SK-N-SH (cell line): ENCODE measurements around the gene UBR1. TPM values are rescaled to one million over a fixed set of nuclear protein-coding genes. Genes with fewer than 3 reads are reported as not detected.

Experiments
- CTCF ChIA-PET: fragments of 300-600, 350-600 bp; formaldehyde crosslinking; extraction: SDS; loops from one replicate; lab custom pipeline; 2021; lab: Yijun Ruan, JAX
- POLR2A ChIA-PET: fragments of 350-600 bp; sonication (Branson Sonifier 250); formaldehyde crosslinking; extraction: SDS; loops from one replicate; lab custom pipeline; 2020; ENCODE audit warnings: antibody characterized with exemption, inconsistent platforms; lab: Yijun Ruan, JAX
- DNase-seq: peaks from one replicate; pipeline ENCODE4 v3.0.0; 2012
- H2AFZ ChIP-seq: fragments of 200-600 bp; sonication (generic); 2 replicates; pipeline ENCODE4 v1.8.1; 2016; ENCODE audit warnings: antibody characterized with exemption, mild to moderate bottlenecking, low read depth
- H3F3A ChIP-seq: fragments of 200-600 bp; sonication (generic); replicated peaks from 2 replicates; pipeline ENCODE3; 2016; ENCODE audit warnings: antibody characterized with exemption, mild to moderate bottlenecking; ENCODE audit not compliant: insufficient read depth
- H3K27ac ChIP-seq, 2 experiments: fragments of 200-500 bp in 1 of 2; fragments of 200-600 bp in 1 of 2; sonication (Bioruptor generic) in 1 of 2; sonication (generic), shearing (Covaris generic) in 1 of 2; 2 replicates each; pipeline versions ENCODE4 v1.5.1 to v1.6.1; 2014 to 2016; ENCODE audit warnings: low read depth in 2 of 2, inconsistent platforms in 1 of 2, low read length in 1 of 2, mild to moderate bottlenecking in 1 of 2, mixed read lengths in 1 of 2
- H3K27me3 ChIP-seq: fragments of 200-600 bp; sonication (generic), shearing (Covaris generic); 2 replicates; pipeline ENCODE4 v1.6.1; 2016; ENCODE audit warnings: mixed run types; ENCODE audit not compliant: insufficient read depth
- H3K36me3 ChIP-seq, 2 experiments: fragments of 200-500 bp in 1 of 2; fragments of 200-600 bp in 1 of 2; sonication (Bioruptor generic) in 1 of 2; sonication (generic) in 1 of 2; replicated peaks in 1 of 2; 2 replicates each; pipeline versions ENCODE3 to v1.5.1; 2014 to 2016; ENCODE audit warnings: low read length in 1 of 2, mild to moderate bottlenecking in 1 of 2; ENCODE audit not compliant: insufficient read depth in 2 of 2, control insufficient read depth in 1 of 2
- H3K4me1 ChIP-seq, 2 experiments: fragments of 200-500 bp in 1 of 2; fragments of 200-600 bp in 1 of 2; sonication (Bioruptor generic) in 1 of 2; sonication (generic), shearing (Covaris generic) in 1 of 2; 2 replicates each; pipeline versions ENCODE4 v1.5.1 to v1.6.1; 2014 to 2016; ENCODE audit warnings: low read depth in 1 of 2, low read length in 1 of 2, mixed run types in 1 of 2; ENCODE audit not compliant: insufficient read depth in 2 of 2, control insufficient read depth in 1 of 2
- H3K4me2 ChIP-seq: fragments of 200-600 bp; sonication (generic), shearing (Covaris generic); 2 replicates; pipeline ENCODE4 v1.6.1; 2017; ENCODE audit warnings: mixed run types
- H3K4me3 ChIP-seq, 2 experiments: fragments of 200-500 bp in 1 of 2; fragments of 200-600 bp in 1 of 2; sonication (Bioruptor generic) in 1 of 2; sonication (generic), shearing (Covaris generic) in 1 of 2; 2 replicates each; pipeline versions ENCODE4 v1.5.1 to v1.8.1; 2014 to 2016; ENCODE audit warnings: low read depth in 2 of 2, inconsistent platforms in 1 of 2, low read length in 1 of 2, mild to moderate bottlenecking in 1 of 2, mixed read lengths in 1 of 2, moderate library complexity in 1 of 2
- H3K79me2 ChIP-seq: fragments of 200-600 bp; sonication (generic); 2 replicates; pipeline ENCODE4 v1.8.1; 2017; ENCODE audit warnings: mild to moderate bottlenecking; ENCODE audit not compliant: insufficient read depth
- H3K9ac ChIP-seq: fragments of 200-600 bp; sonication (generic); 2 replicates; pipeline ENCODE4 v1.6.1; 2017; ENCODE audit warnings: mixed run types
- H3K9me2 ChIP-seq: fragments of 200-600 bp; sonication (generic); 2 replicates; pipeline ENCODE4 v1.6.1; 2017; ENCODE audit warnings: mixed run types
- H3K9me3 ChIP-seq: fragments of 200-600 bp; sonication (generic); 2 replicates; pipeline ENCODE4 v1.6.1; 2017; ENCODE audit warnings: mixed run types, mild to moderate bottlenecking, moderate library complexity
- H4K20me1 ChIP-seq: fragments of 200-600 bp; sonication (generic); 2 replicates; pipeline ENCODE4 v1.6.1; 2017; ENCODE audit warnings: mild to moderate bottlenecking, mixed run types; ENCODE audit not compliant: insufficient read depth
- ELF1 ChIP-seq: IDR thresholded peaks from 2 replicates; pipeline ENCODE4 v1.4.0; 2012
- FOSL2 ChIP-seq: IDR thresholded peaks from 2 replicates; pipeline ENCODE4 v1.4.0; 2012; ENCODE audit warnings: low read depth, mild to moderate bottlenecking, moderate library complexity, borderline replicate concordance
- FOXM1 ChIP-seq: IDR thresholded peaks from 2 replicates; pipeline ENCODE4 v1.4.0; 2012; ENCODE audit warnings: low read depth, mild to moderate bottlenecking
- GATA2 ChIP-seq: sonication (generic); formaldehyde crosslinking; IDR thresholded peaks from 2 replicates; pipeline ENCODE4 v1.5.0; 2020; ENCODE audit warnings: mild to moderate bottlenecking, missing genetic modification reagents
- JUND ChIP-seq: IDR thresholded peaks from 2 replicates; pipeline ENCODE4 v1.4.0; 2012
- MEF2A ChIP-seq: IDR thresholded peaks from 2 replicates; pipeline ENCODE4 v1.4.0; 2012; ENCODE audit warnings: low read depth, borderline replicate concordance
- MXI1 ChIP-seq: IDR thresholded peaks from 2 replicates; pipeline ENCODE4 v1.6.1; 2012; ENCODE audit warnings: mild to moderate bottlenecking, low read depth, low read length, improper control_type of control experiment
- NFIC ChIP-seq: IDR thresholded peaks from 2 replicates; pipeline ENCODE4 v1.4.0; 2012; ENCODE audit warnings: borderline replicate concordance
- RXRA ChIP-seq: IDR thresholded peaks from 2 replicates; pipeline ENCODE4 v1.4.0; 2012; ENCODE audit warnings: low read depth, mild to moderate bottlenecking, borderline replicate concordance
- SMC3 ChIP-seq: IDR thresholded peaks from 2 replicates; pipeline ENCODE4 v1.6.1; 2012; ENCODE audit warnings: low read depth, low read length, improper control_type of control experiment
- TAF1 ChIP-seq: IDR thresholded peaks from 2 replicates; pipeline ENCODE4 v1.6.1; 2012; ENCODE audit warnings: low read depth, mild to moderate bottlenecking, low read length, moderate library complexity, borderline replicate concordance
- WGBS: methylation state at CpG from one replicate; pipeline ENCODE4 v1.1.6; 2017; ENCODE audit warnings: low lambda C conversion rate; 5-methylcytosine and 5-hydroxymethylcytosine counted together
- polyA plus RNA-seq, 3 experiments: library from polyadenylated mRNA; depleted of rRNA; stranded (reverse); fragments of >200 nt; gene quantifications; 2 replicates each; pipeline ENCODE4 v1.2.3, GENCODE V29; 2012
- TF ChIP-seq, protein P1 (sequence below): IDR thresholded peaks from 2 replicates; pipeline ENCODE4; 2012
- TF ChIP-seq, protein P2 (sequence below): fragments of 150-350 bp; IDR thresholded peaks from 2 replicates; pipeline ENCODE4 v1.6.1; 2016; ENCODE audit warnings: mild to moderate bottlenecking, low read depth, low read length
- TF ChIP-seq, protein P3 (sequence below): fragments of 150-350 bp; IDR thresholded peaks from 2 replicates; pipeline ENCODE4 v1.6.1; 2017; ENCODE audit warnings: antibody characterized with exemption, low read length, low read depth, borderline replicate concordance
- TF ChIP-seq, protein P4 (sequence below): IDR thresholded peaks from 2 replicates; pipeline ENCODE4 v1.6.1; 2012; ENCODE audit warnings: mild to moderate bottlenecking, low read depth, low read length, moderate library complexity
- TF ChIP-seq, protein P5 (sequence below): fragments of 200-600 bp; sonication (generic); IDR thresholded peaks from 2 replicates; pipeline ENCODE4 v1.6.1; 2017; ENCODE audit warnings: antibody characterized with exemption, mild to moderate bottlenecking, moderate library complexity
- TF ChIP-seq, protein P6 (sequence below): IDR thresholded peaks from 2 replicates; pipeline ENCODE4 v1.4.0; 2012; ENCODE audit warnings: low read depth, borderline replicate concordance

Gene UBR1
- polyA plus RNA-seq, 1 of the 3 experiments (the other 2 are of a cell fraction), result 3.7 TPM

DNA sequence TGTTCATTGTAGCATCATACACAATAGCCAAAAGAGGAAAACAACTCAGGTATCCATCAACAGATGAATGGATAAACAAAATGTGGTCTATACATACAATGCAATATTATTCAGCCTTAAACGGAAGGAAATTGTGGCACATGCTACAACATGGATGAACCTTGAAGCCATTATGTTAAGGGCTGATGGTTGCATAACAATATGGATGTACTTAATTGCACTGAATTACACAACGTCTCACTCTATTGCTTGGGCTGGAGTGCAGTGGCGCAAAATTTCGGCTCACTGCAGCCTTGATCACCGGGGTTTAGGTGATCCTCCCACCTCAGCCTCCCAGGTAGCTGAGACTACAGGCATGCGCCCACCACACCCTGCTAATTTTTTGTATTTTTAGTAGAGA lies 20.5 kb upstream of the UBR1 start (continued):
- TF ChIP-seq, protein P1, sequence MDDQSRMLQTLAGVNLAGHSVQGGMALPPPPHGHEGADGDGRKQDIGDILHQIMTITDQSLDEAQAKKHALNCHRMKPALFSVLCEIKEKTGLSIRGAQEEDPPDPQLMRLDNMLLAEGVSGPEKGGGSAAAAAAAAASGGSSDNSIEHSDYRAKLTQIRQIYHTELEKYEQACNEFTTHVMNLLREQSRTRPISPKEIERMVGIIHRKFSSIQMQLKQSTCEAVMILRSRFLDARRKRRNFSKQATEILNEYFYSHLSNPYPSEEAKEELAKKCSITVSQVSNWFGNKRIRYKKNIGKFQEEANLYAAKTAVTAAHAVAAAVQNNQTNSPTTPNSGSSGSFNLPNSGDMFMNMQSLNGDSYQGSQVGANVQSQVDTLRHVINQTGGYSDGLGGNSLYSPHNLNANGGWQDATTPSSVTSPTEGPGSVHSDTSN, result no peak
- TF ChIP-seq FOSL2 (no peak), NFIC (no peak), FOXM1 (no peak)

DNA sequence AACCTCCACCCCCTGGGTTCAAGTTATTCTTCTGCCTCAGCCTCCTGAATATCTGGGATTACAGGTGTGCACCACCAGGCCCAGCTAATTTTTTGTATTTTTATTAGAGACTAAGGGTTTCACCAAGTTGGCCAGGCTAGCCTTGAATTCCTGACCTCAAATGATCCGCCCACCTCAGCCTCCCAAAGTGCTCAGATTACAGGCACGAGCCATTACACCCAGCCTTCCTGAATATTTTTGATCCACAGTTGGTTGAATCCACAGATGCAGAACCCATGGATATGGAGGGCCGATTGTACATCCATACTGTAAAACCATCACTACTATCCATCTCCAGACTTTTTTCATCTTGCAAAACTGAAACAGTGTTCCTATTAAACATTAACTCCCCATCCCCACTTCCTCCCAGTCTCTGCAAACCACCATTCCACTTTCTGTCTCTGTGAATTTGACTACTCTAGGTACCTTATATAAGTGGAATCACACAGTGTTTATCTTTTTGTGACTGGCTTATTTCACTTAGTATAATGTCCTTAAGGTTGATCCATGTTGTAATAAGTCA lies 19.3 kb upstream of the UBR1 start:
- DNase-seq, result no peak
- H3K27me3 ChIP-seq, result no peaks in the 10 kb centered on the region
- H3K9me3 ChIP-seq, result no peaks in the 10 kb centered on the region
- H4K20me1 ChIP-seq, result no peaks in the 10 kb centered on the region
- no peaks in the 10 kb centered on the region for H3K79me2 ChIP-seq
- H3K4me1 ChIP-seq, result peaks cover 0 to 3% of the 10 kb centered on the region in 2 experiments; a peak in 1 of 4 replicates
- no peak overlapping the region for H3K9ac ChIP-seq
- no peak overlapping the region for H2AFZ ChIP-seq
- TF ChIP-seq, protein P2, sequence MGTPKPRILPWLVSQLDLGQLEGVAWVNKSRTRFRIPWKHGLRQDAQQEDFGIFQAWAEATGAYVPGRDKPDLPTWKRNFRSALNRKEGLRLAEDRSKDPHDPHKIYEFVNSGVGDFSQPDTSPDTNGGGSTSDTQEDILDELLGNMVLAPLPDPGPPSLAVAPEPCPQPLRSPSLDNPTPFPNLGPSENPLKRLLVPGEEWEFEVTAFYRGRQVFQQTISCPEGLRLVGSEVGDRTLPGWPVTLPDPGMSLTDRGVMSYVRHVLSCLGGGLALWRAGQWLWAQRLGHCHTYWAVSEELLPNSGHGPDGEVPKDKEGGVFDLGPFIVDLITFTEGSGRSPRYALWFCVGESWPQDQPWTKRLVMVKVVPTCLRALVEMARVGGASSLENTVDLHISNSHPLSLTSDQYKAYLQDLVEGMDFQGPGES, result no peak
- TF ChIP-seq MXI1 (no peak), GATA2 (CRISPR knock-in tag) (no peak), JUND (no peak), RXRA (no peak), ELF1 (no peak), SMC3 (no peak), TAF1 (no peak), FOSL2 (no peak), FOXM1 (no peak), NFIC (no peak), MEF2A (no peak)
- TF ChIP-seq, protein P3, sequence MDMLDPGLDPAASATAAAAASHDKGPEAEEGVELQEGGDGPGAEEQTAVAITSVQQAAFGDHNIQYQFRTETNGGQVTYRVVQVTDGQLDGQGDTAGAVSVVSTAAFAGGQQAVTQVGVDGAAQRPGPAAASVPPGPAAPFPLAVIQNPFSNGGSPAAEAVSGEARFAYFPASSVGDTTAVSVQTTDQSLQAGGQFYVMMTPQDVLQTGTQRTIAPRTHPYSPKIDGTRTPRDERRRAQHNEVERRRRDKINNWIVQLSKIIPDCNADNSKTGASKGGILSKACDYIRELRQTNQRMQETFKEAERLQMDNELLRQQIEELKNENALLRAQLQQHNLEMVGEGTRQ, result no peak
- TF ChIP-seq, protein P4, sequence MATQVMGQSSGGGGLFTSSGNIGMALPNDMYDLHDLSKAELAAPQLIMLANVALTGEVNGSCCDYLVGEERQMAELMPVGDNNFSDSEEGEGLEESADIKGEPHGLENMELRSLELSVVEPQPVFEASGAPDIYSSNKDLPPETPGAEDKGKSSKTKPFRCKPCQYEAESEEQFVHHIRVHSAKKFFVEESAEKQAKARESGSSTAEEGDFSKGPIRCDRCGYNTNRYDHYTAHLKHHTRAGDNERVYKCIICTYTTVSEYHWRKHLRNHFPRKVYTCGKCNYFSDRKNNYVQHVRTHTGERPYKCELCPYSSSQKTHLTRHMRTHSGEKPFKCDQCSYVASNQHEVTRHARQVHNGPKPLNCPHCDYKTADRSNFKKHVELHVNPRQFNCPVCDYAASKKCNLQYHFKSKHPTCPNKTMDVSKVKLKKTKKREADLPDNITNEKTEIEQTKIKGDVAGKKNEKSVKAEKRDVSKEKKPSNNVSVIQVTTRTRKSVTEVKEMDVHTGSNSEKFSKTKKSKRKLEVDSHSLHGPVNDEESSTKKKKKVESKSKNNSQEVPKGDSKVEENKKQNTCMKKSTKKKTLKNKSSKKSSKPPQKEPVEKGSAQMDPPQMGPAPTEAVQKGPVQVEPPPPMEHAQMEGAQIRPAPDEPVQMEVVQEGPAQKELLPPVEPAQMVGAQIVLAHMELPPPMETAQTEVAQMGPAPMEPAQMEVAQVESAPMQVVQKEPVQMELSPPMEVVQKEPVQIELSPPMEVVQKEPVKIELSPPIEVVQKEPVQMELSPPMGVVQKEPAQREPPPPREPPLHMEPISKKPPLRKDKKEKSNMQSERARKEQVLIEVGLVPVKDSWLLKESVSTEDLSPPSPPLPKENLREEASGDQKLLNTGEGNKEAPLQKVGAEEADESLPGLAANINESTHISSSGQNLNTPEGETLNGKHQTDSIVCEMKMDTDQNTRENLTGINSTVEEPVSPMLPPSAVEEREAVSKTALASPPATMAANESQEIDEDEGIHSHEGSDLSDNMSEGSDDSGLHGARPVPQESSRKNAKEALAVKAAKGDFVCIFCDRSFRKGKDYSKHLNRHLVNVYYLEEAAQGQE, result no peak
- TF ChIP-seq, protein P5, sequence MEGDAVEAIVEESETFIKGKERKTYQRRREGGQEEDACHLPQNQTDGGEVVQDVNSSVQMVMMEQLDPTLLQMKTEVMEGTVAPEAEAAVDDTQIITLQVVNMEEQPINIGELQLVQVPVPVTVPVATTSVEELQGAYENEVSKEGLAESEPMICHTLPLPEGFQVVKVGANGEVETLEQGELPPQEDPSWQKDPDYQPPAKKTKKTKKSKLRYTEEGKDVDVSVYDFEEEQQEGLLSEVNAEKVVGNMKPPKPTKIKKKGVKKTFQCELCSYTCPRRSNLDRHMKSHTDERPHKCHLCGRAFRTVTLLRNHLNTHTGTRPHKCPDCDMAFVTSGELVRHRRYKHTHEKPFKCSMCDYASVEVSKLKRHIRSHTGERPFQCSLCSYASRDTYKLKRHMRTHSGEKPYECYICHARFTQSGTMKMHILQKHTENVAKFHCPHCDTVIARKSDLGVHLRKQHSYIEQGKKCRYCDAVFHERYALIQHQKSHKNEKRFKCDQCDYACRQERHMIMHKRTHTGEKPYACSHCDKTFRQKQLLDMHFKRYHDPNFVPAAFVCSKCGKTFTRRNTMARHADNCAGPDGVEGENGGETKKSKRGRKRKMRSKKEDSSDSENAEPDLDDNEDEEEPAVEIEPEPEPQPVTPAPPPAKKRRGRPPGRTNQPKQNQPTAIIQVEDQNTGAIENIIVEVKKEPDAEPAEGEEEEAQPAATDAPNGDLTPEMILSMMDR, result no peak
- TF ChIP-seq, protein P1, result no peak
- TF ChIP-seq, protein P6, sequence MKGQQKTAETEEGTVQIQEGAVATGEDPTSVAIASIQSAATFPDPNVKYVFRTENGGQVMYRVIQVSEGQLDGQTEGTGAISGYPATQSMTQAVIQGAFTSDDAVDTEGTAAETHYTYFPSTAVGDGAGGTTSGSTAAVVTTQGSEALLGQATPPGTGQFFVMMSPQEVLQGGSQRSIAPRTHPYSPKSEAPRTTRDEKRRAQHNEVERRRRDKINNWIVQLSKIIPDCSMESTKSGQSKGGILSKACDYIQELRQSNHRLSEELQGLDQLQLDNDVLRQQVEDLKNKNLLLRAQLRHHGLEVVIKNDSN, result no peak
- TF ChIP-seq, all 33 proteins: peak for 0
- POLR2A ChIA-PET, result no interaction called here
- no peaks in the 10 kb centered on the region for H3K36me3 ChIP-seq
- H3K9me2 ChIP-seq, result no peaks in the 10 kb centered on the region
- CTCF ChIA-PET, result interaction anchor here (0.8 kb wide), 1 partner anchor 108 kb away, joined by 3 read pairs; no protein-coding TSS in a partner anchor
- H3K27ac ChIP-seq, result no peak overlapping the region
- H3F3A ChIP-seq, result no peaks in the 10 kb centered on the region
- no peak overlapping the region for H3K4me3 ChIP-seq
- WGBS, result 71% methylated on average over 3 of the region's 3 CpGs
- H3K4me2 ChIP-seq, result no peak overlapping the region
